DOHH2 (cell line): Measurements from ENCODE around the gene CACNA1D.

ENCODE experiments used
- EZH2phosphoT487 ChIP-seq: fragments of 200-600 bp; sonication (generic); IDR thresholded peaks from 2 replicates; pipeline ENCODE4 v1.6.1; 2017; ENCODE audit warnings: borderline replicate concordance, mild to moderate bottlenecking, antibody characterized with exemption, low read length, moderate library complexity, mixed read lengths
- TF ChIP-seq, protein P1 (sequence below): fragments of 200-600 bp; sonication (generic); IDR thresholded peaks from one replicate; pipeline ENCODE4 v1.5.1; 2014; ENCODE audit warnings: antibody characterized with exemption, mild to moderate bottlenecking, low read depth, low read length; ENCODE audit not compliant: poor library complexity, severe bottlenecking

DNA sequence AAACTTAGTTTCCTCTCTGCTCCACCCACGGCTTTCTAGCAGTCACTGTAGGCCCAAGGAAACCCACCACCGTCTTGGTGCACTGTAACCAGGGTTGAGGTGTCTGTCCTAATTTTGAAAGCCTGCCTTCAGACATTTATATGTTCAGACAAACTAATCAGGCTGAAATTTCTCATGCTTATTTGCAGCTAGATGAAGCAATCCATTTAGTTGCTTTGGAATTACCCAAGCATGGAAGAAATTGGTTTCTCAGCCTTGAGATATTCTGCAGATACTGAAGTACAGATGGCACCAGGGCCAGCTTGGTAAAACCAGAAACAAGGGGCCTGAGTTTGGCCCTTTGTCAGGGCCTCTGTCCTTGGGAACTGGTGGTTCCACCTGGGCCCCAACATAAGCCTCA is 105.4 kb downstream of the CACNA1D start:
- TF ChIP-seq, protein P1, sequence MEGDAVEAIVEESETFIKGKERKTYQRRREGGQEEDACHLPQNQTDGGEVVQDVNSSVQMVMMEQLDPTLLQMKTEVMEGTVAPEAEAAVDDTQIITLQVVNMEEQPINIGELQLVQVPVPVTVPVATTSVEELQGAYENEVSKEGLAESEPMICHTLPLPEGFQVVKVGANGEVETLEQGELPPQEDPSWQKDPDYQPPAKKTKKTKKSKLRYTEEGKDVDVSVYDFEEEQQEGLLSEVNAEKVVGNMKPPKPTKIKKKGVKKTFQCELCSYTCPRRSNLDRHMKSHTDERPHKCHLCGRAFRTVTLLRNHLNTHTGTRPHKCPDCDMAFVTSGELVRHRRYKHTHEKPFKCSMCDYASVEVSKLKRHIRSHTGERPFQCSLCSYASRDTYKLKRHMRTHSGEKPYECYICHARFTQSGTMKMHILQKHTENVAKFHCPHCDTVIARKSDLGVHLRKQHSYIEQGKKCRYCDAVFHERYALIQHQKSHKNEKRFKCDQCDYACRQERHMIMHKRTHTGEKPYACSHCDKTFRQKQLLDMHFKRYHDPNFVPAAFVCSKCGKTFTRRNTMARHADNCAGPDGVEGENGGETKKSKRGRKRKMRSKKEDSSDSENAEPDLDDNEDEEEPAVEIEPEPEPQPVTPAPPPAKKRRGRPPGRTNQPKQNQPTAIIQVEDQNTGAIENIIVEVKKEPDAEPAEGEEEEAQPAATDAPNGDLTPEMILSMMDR = no peak
- TF ChIP-seq EZH2phosphoT487 = no peak
